ENCODE results near the gene TAF6L.

DNA sequence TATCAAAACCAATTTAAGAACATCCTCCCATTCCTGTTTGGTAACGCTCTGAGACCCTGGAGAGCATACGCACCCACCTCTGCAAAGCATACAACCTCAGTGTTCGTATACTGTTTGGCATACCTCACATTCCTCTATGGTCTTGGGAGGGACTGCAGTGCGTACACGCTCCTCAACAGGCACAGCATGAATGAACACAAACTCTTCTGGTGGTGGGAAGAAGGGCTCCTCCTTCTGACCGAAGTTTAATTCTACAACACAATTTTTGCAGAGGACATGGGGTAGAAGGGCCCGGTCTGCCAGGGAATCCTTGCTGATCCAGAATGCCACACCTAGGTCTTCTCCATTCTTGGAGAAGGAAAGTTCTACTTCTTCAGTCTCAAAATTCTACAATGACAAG lies 49.2 kb upstream of the TAF6L start:
- TF ChIP-seq, protein P1, sequence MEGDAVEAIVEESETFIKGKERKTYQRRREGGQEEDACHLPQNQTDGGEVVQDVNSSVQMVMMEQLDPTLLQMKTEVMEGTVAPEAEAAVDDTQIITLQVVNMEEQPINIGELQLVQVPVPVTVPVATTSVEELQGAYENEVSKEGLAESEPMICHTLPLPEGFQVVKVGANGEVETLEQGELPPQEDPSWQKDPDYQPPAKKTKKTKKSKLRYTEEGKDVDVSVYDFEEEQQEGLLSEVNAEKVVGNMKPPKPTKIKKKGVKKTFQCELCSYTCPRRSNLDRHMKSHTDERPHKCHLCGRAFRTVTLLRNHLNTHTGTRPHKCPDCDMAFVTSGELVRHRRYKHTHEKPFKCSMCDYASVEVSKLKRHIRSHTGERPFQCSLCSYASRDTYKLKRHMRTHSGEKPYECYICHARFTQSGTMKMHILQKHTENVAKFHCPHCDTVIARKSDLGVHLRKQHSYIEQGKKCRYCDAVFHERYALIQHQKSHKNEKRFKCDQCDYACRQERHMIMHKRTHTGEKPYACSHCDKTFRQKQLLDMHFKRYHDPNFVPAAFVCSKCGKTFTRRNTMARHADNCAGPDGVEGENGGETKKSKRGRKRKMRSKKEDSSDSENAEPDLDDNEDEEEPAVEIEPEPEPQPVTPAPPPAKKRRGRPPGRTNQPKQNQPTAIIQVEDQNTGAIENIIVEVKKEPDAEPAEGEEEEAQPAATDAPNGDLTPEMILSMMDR (IDR thresholded peaks at IDR 0.05 in 8 of 11, conservative IDR thresholded peaks at IDR 0.05 in 3 of 11), result no peak
- TF ChIP-seq POLR2AphosphoS5 (IDR thresholded peaks at IDR 0.05), result no peak

Measured in spleen (tissue), 7 donors.